ENCODE measurements around the gene ZNF69. TPM values are rescaled to one million over a fixed set of nuclear protein-coding genes. Genes with fewer than 3 reads are reported as not detected.
A peak's percentile ranks its signal among the peaks of the same experiment; 100 is the strongest.

Gene ZNF69
- total and polyA plus RNA-seq, 2 of the 4 experiments (the other 2 are of a cell fraction) = 2.7 to 12.0 TPM

GRCh38 chr19:11881151-11881800 lies 6.3 kb upstream of the ZNF69 start:
- ATAC-seq (ENCODE audit: low read depth) = peak; percentile 87
- no peaks in the 10 kb centered on the region for H3K79me1 ChIP-seq (ENCODE audit: low read depth in 1 of 2, low read length in 2 of 2)
- no peak overlapping the region for H4K8ac ChIP-seq (ENCODE audit: low read depth in 2 of 2, low read length in 2 of 2)
- no peaks in the 10 kb centered on the region for H3K36me3 ChIP-seq (ENCODE audit: control insufficient read depth, insufficient read depth, low read length)
- H3K4me1 ChIP-seq (ENCODE audit: control insufficient read depth, insufficient read depth, low read length) = no peaks in the 10 kb centered on the region
- TF ChIP-seq RFX5 (IDR thresholded peaks at IDR 0.05; ENCODE audit: low read depth, low read length) (no peak), RAD21 (IDR thresholded peaks at IDR 0.05; ENCODE audit: low read length) (peak; percentile 88), CTCF (conservative IDR thresholded peaks at IDR 0.05; ENCODE audit: low read depth, low read length) (peak; percentile 70), RCOR1 (IDR thresholded peaks at IDR 0.05; ENCODE audit: insufficient replicate concordance, low read length) (no peak), SMC3 (IDR thresholded peaks at IDR 0.05; ENCODE audit: low read depth, low read length) (peak; percentile 65), BHLHE40 (IDR thresholded peaks at IDR 0.05; ENCODE audit: low read depth, low read length) (no peak), MAFK (IDR thresholded peaks at IDR 0.05; ENCODE audit: low read depth, low read length) (no peak), MAZ (IDR thresholded peaks at IDR 0.05; ENCODE audit: borderline replicate concordance, low read depth, low read length) (no peak)
- no peak overlapping the region for H2AK9ac ChIP-seq (replicated peaks; ENCODE audit: low read depth, low read length, poor library complexity)
- no peak overlapping the region for H3K14ac ChIP-seq (replicated peaks; ENCODE audit: low read depth, low read length)
- dilution Hi-C loops (cut with HindIII; ENCODE audit: low sequenced_read_pairs, unreplicated experiment) = no loop called here
- H3K9me1 ChIP-seq (ENCODE audit: insufficient read depth, low read length) = no peaks in the 10 kb centered on the region
- no peak overlapping the region for H4K5ac ChIP-seq (ENCODE audit: low read depth, low read length)
- in situ Hi-C loops (cut with MboI; ENCODE audit: low sequenced_read_pairs) = loop anchor here (5.0 kb wide), 1 partner anchor 261 kb away; the partner anchor contains the start of gene ZNF20
- POLR2A ChIA-PET (ENCODE audit: unreplicated experiment) = no interaction called here
- H3K4me2 ChIP-seq (ENCODE audit: low read depth, low read length) = peak overlapping the region; percentile 67; the same call in 1 of the 2 replicates
- no peak overlapping the region for H2BK20ac ChIP-seq (ENCODE audit: low read depth, low read length)
- no peak overlapping the region for H3K18ac ChIP-seq (ENCODE audit: low read depth, low read length)
- CTCF ChIA-PET = interaction anchor here (0.6 to 1.5 kb wide), 2 partner anchors 69 to 108 kb away, joined by 3 read pairs; no protein-coding TSS in a partner anchor
- H3K23ac ChIP-seq (ENCODE audit: low read depth, low read length) = no peak overlapping the region
- H3K4me3 ChIP-seq (ENCODE audit: insufficient read depth, low read depth, low read length) = no peak overlapping the region
- no peak overlapping the region for H3K4ac ChIP-seq (ENCODE audit: low read depth, low read length)
- H3K27me3 ChIP-seq (ENCODE audit: control insufficient read depth, insufficient read depth, low read length) = no peaks in the 10 kb centered on the region
- H2AK5ac ChIP-seq (ENCODE audit: low read depth, low read length) = no peak overlapping the region
- H2BK120ac ChIP-seq (ENCODE audit: low read depth, low read length) = no peak overlapping the region
- no peaks in the 10 kb centered on the region for H3K9me3 ChIP-seq (ENCODE audit: control insufficient read depth, insufficient read depth, low read length)
- no TSS peak for BruUV-seq (replicated peaks)
- peak; percentile 51 for DNase-seq
- WGBS, 2 experiments (ENCODE audit: extremely low coverage in 2 of 2, insufficient read length in 1 of 2) = 9% methylated on average over 4 of the region's 10 CpGs; no CpG with 5 or more reads in 1 of the 2 experiments
- no peak overlapping the region for H2BK15ac ChIP-seq (ENCODE audit: low read depth, low read length)
- H3K56ac ChIP-seq (ENCODE audit: extremely low read depth, insufficient read depth, low read length) = no peak overlapping the region
- peak overlapping the region; percentile 61 for H2AFZ ChIP-seq (replicated peaks; ENCODE audit: low read length, poor library complexity)
- no peak overlapping the region for H3K27ac ChIP-seq (ENCODE audit: insufficient read depth, low read length)
- H4K20me1 ChIP-seq (ENCODE audit: insufficient read depth, low read length) = no peaks in the 10 kb centered on the region
- H2BK5ac ChIP-seq (ENCODE audit: low read depth, low read length, poor library complexity, severe bottlenecking) = no peak overlapping the region
- H4K91ac ChIP-seq (ENCODE audit: insufficient read depth, low read depth, low read length) = no peak overlapping the region
- intact Hi-C loops (cut with micrococcal nuclease) = loop anchor here (1.0 to 5.0 kb wide), 4 partner anchors 84 to 791 kb away; partner anchors contain the start of gene ZNF491
- H3K9ac ChIP-seq (ENCODE audit: low read depth, low read length) = no peak overlapping the region
